ENCODE data around the gene CCR9. TPM values are rescaled to one million over a fixed set of nuclear protein-coding genes. Genes with fewer than 3 reads are reported as not detected.

The CCR9 gene
- total RNA-seq, 1 experiment from 2014 or later: not detected

- TF ChIP-seq, protein P1, sequence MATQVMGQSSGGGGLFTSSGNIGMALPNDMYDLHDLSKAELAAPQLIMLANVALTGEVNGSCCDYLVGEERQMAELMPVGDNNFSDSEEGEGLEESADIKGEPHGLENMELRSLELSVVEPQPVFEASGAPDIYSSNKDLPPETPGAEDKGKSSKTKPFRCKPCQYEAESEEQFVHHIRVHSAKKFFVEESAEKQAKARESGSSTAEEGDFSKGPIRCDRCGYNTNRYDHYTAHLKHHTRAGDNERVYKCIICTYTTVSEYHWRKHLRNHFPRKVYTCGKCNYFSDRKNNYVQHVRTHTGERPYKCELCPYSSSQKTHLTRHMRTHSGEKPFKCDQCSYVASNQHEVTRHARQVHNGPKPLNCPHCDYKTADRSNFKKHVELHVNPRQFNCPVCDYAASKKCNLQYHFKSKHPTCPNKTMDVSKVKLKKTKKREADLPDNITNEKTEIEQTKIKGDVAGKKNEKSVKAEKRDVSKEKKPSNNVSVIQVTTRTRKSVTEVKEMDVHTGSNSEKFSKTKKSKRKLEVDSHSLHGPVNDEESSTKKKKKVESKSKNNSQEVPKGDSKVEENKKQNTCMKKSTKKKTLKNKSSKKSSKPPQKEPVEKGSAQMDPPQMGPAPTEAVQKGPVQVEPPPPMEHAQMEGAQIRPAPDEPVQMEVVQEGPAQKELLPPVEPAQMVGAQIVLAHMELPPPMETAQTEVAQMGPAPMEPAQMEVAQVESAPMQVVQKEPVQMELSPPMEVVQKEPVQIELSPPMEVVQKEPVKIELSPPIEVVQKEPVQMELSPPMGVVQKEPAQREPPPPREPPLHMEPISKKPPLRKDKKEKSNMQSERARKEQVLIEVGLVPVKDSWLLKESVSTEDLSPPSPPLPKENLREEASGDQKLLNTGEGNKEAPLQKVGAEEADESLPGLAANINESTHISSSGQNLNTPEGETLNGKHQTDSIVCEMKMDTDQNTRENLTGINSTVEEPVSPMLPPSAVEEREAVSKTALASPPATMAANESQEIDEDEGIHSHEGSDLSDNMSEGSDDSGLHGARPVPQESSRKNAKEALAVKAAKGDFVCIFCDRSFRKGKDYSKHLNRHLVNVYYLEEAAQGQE (IDR thresholded peaks at IDR 0.05; ENCODE audit: low read depth): no peak
- TF ChIP-seq RAD21 (IDR thresholded peaks at IDR 0.05; ENCODE audit: low read depth): no peak
These were observed 26.1 kb downstream of the CCR9 start (continued) for GRCh38 chr3:45912435-45912834.

- H3K27ac ChIP-seq (ENCODE audit: low read depth, low read length): no peak overlapping the region
- ATAC-seq (no peak), DNase-seq (ENCODE audit: low read depth, low spot score) (no peak)
- intact Hi-C loops (cut with micrococcal nuclease): no loop called here
- no peaks in the 10 kb centered on the region for H3K9me2 ChIP-seq (ENCODE audit: insufficient read depth)
- no peak overlapping the region for H3K4me2 ChIP-seq (ENCODE audit: low read length)
- no peak overlapping the region for H2AFZ ChIP-seq (ENCODE audit: low read depth, low read length, poor library complexity, severe bottlenecking)
- POLR2A ChIA-PET: no interaction called here
- H3K4me1 ChIP-seq (ENCODE audit: control insufficient read depth in 1 of 2, insufficient read depth in 2 of 2, low read length in 2 of 2): peaks cover 14 to 26% of the 10 kb centered on the region in 2 experiments
- no TSS peak for BruUV-seq (replicated peaks)
- CTCF ChIA-PET: no interaction called here
- H3K9ac ChIP-seq (ENCODE audit: low read length): no peak overlapping the region
- no peaks in the 10 kb centered on the region for H3K27me3 ChIP-seq (ENCODE audit: insufficient read depth, low read length)
- H3K79me2 ChIP-seq (ENCODE audit: insufficient read depth, low read length): no peaks in the 10 kb centered on the region
- TF ChIP-seq SIN3A (IDR thresholded peaks at IDR 0.05; ENCODE audit: low read depth): no peak
- TF ChIP-seq ZBTB33 (IDR thresholded peaks at IDR 0.05; ENCODE audit: extremely low read depth, insufficient replicate concordance, low read length): no peak
- TF ChIP-seq EZH2phosphoT487 (IDR thresholded peaks at IDR 0.05; ENCODE audit: borderline replicate concordance): no peak
- no peak for TF ChIP-seq POLR2AphosphoS5 (IDR thresholded peaks at IDR 0.05; ENCODE audit: low read depth, low read length)
- no peak for TF ChIP-seq ELF1 (IDR thresholded peaks at IDR 0.05; ENCODE audit: borderline replicate concordance, low read depth)
- TF ChIP-seq YY1 (IDR thresholded peaks at IDR 0.05; ENCODE audit: extremely low read depth, insufficient replicate concordance, low read depth, low read length): no peak
- TF ChIP-seq, protein P2, sequence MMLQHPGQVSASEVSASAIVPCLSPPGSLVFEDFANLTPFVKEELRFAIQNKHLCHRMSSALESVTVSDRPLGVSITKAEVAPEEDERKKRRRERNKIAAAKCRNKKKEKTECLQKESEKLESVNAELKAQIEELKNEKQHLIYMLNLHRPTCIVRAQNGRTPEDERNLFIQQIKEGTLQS (IDR thresholded peaks at IDR 0.05): no peak
- no peak for TF ChIP-seq CEBPB (IDR thresholded peaks at IDR 0.05; ENCODE audit: low read depth)
- TF ChIP-seq RAD21 (IDR thresholded peaks at IDR 0.05; ENCODE audit: low read depth): no peak
- TF ChIP-seq, protein P1 (IDR thresholded peaks at IDR 0.05; ENCODE audit: low read depth): no peak
- H3K9me3 ChIP-seq (ENCODE audit: control insufficient read depth in 1 of 2, insufficient read depth in 1 of 2, low read depth in 1 of 2, low read length in 2 of 2): no peaks in the 10 kb centered on the region
- no peak overlapping the region for H3K4me3 ChIP-seq (replicated peaks in 1 of 2; ENCODE audit: low read depth in 1 of 2, low read length in 2 of 2)
- RAD21 ChIA-PET (ENCODE audit: low non-redundant PET in 1 of 2, low total read pairs in 2 of 2, uncharacterized antibody in 2 of 2, unreplicated experiment in 2 of 2): no interaction called here
- no peaks in the 10 kb centered on the region for H4K20me1 ChIP-seq (ENCODE audit: insufficient read depth)
- no peaks in the 10 kb centered on the region for H3K36me3 ChIP-seq (ENCODE audit: control insufficient read depth in 1 of 2, insufficient read depth in 2 of 2, low read length in 2 of 2)
These were observed 28.2 kb downstream of the CCR9 start for GRCh38 chr3:45914362-45915058.

All from HCT116 (cell line).